PFSK-1 (cell line): Measurements from ENCODE around the gene BMPR2.

ENCODE experiments used
- FOXP2 ChIP-seq: optimal IDR thresholded peaks from 2 replicates; pipeline ENCODE3; 2011; ENCODE audit warnings: borderline replicate concordance, control low read depth, inconsistent platforms; ENCODE audit not compliant: insufficient read depth; ENCODE audit errors: extremely low read length, extremely low read depth
- POLR2AphosphoS5 ChIP-seq: IDR thresholded peaks from 2 replicates; pipeline ENCODE4 v1.6.1; 2012; ENCODE audit warnings: low read depth, mild to moderate bottlenecking, control low read depth, low read length, moderate library complexity
- SIN3A ChIP-seq: IDR thresholded peaks from 2 replicates; pipeline ENCODE4 v1.6.1; 2012; ENCODE audit warnings: mild to moderate bottlenecking, low read length, moderate library complexity, borderline replicate concordance; ENCODE audit not compliant: insufficient read depth
- TAF1 ChIP-seq: IDR thresholded peaks from 2 replicates; pipeline ENCODE4 v1.6.1; 2012; ENCODE audit warnings: low read length, control low read depth, borderline replicate concordance; ENCODE audit not compliant: insufficient read depth
- TF ChIP-seq, protein P1 (sequence below), 2 experiments: IDR thresholded peaks; 2 replicates each; pipeline versions ENCODE4 v1.6.1 to v1.8.0; 2011 to 2012; ENCODE audit warnings: low read depth in 2 of 2, low read length in 2 of 2, control low read depth in 1 of 2, inconsistent platforms in 1 of 2, mild to moderate bottlenecking in 1 of 2, moderate library complexity in 1 of 2; ENCODE audit not compliant: insufficient read depth in 1 of 2

- TF ChIP-seq FOXP2 = no peak
- TF ChIP-seq, protein P1, sequence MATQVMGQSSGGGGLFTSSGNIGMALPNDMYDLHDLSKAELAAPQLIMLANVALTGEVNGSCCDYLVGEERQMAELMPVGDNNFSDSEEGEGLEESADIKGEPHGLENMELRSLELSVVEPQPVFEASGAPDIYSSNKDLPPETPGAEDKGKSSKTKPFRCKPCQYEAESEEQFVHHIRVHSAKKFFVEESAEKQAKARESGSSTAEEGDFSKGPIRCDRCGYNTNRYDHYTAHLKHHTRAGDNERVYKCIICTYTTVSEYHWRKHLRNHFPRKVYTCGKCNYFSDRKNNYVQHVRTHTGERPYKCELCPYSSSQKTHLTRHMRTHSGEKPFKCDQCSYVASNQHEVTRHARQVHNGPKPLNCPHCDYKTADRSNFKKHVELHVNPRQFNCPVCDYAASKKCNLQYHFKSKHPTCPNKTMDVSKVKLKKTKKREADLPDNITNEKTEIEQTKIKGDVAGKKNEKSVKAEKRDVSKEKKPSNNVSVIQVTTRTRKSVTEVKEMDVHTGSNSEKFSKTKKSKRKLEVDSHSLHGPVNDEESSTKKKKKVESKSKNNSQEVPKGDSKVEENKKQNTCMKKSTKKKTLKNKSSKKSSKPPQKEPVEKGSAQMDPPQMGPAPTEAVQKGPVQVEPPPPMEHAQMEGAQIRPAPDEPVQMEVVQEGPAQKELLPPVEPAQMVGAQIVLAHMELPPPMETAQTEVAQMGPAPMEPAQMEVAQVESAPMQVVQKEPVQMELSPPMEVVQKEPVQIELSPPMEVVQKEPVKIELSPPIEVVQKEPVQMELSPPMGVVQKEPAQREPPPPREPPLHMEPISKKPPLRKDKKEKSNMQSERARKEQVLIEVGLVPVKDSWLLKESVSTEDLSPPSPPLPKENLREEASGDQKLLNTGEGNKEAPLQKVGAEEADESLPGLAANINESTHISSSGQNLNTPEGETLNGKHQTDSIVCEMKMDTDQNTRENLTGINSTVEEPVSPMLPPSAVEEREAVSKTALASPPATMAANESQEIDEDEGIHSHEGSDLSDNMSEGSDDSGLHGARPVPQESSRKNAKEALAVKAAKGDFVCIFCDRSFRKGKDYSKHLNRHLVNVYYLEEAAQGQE (IDR thresholded peaks at IDR 0.05; ENCODE audit: insufficient read depth in 1 of 2, low read depth in 2 of 2, low read length in 2 of 2) = no peak
- TF ChIP-seq POLR2AphosphoS5 = no peak
- TF ChIP-seq TAF1 = no peak
- no peak for TF ChIP-seq SIN3A
Measured at GRCh38 chr2:202610380-202610779, 234.3 kb downstream of the BMPR2 start.
